ENCODE data around the gene SLC16A12.

GRCh38 chr10:89414146-89414878 lies 121.1 kb downstream of the SLC16A12 start, which contains the start of gene IFIT5:
- TF ChIP-seq CTCF (optimal IDR thresholded peaks at IDR 0.05 in 1 of 3, IDR thresholded peaks at IDR 0.05 in 1 of 3, conservative IDR thresholded peaks at IDR 0.05 in 1 of 3; ENCODE audit: extremely low read depth in 1 of 3, insufficient read depth in 2 of 3, low read length in 3 of 3) (peak in 1 of 3 experiments; percentile 12), EZH2 (IDR thresholded peaks at IDR 0.05; ENCODE audit: low read length) (no peak)

Measured in keratinocyte (primary cell).